Activated CD8-positive, alpha-beta memory T cell treated with anti-CD3 and anti-CD28 coated beads for 1 hour (primary cell): ENCODE data around the gene TNFSF4.
"Not testable (repeated sequence)": the region's sequence is repeated elsewhere in the genome, so short reads cannot be mapped to it uniquely, and the experiment has no call there.

ENCODE experiments used
- DNase-seq, 2 donors: peaks; one replicate each; pipeline ENCODE4 v3.0.0-alpha.2; 2020; ENCODE audit warnings: low read depth in 1 of 2; ENCODE audit errors: extremely low read depth in 1 of 2

The TNFSF4 gene

DNA sequence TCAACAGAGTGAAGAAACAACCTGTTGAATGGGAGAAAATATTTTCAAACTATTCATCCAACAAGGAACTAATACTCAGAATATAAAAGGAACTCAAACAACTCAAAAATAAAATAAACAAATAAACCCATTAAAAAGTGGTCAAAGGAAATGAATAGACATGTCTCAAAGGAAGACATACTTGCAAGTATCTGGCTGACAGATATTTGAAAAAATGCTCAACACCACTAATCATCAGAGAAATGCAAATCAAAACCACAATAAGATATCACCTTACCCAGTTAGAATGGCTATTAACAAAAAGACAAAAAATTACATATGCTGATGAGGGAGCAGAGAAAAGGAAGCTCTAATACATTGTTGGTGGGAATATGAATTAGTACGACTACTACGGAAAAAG lies 38.2 kb downstream of the TNFSF4 start:
- DNase-seq, result no peak

DNA sequence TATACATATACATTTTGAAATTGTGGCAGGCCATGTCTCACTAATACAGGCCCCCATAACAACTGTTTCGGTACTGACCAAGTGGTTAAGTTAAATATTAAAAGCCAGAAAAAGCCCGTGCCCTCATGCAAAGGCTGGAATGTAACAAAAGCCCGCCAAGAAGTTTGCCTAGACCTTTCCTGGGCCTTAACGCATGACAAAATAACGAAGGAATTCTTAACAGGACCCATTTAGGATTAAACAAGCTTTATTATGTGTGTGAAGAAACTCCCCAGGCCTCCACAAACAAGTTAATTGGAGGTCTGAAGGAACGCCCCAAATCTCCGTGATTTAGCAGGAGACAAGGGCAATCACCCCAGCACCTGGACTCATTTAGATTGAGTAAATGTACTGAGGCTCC lies 42.4 kb downstream of the TNFSF4 start:
- no peak for DNase-seq

DNA sequence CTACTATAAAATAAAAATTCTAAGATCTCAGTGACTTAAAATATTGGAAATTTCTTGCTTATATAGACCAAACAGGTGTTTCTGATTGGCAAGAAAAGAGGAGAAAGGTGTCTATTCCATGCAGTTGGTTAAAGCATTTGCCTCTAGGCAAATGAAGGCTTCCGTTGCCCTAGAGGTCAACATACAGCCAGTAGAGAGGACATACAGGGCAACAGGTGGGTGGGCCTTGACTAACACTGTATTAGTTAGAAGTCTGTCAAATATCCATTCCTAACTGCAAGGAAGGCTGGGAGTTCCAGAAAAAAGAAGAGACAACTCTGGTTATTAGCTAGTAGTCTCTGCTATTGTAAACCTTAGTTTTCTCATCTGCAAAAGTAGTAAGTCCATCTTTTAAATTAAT lies 43.0 kb downstream of the TNFSF4 start:
- DNase-seq, result no peak

DNA sequence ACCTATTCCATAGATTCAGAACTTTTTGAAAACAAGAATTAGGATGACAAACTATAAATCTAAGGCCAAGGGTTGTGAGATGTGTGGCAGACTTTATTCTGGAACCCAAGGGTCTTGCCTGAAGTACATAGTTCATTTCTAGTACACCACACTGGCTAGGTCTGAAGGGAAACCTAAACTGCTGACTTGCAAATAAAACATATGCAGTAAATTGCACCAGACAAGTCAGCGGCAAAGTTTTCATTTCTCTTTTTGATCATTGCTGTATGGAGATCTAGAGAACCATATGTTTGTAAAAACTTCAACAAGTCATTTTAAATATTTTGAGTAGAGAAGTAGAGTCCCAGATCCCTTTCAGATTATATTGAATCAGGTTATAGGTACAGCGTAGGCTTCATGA lies 43.9 kb downstream of the TNFSF4 start:
- DNase-seq, result no peak

DNA sequence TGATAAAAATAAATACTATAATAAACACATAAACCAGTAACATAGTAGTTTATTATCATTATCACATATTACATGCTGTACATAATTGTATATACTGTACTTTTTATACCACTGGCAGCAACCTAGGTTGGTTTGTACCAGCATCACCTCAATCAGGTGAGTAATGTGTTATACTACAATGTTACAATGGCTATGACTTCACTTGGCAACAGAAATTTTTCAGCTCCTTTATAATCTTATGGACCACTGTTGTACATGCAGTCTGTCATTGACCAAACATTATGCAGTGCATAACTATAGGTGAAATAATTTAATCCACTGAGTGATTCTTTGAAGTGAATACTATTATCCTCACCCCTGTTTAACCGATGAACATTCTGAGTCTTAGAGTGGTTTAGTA lies 44.5 kb downstream of the TNFSF4 start:
- DNase-seq, result no peak

DNA sequence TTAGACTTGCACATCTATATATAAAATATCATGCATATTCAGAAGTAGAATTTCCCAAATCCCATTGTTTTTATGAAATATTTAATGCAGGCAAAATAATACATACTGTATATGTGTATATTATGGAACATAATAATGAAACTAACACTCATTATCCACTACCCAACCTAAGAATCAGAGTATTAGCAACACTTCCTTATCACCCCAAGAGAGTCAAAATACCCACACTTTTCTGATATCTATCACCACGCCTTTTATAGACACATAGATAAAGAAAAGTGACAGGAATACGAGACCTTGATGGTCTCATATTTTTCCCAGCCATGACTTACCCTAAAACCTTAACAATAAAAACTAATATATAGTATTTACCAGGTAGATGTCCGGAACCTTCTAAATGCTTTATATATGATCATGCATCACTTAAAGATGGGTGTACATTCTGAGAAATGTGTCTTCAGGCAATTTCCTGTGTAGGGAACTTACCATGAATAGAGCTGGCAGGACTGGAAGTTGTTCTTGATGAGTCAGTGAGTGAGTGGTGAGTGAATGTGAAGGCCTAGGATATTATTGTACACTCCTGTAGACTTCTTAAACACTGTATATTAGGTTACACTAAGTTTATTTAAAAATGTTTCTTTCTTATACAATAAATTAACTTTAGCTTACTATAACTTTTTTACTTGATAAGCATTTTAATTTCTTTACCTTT lies 45.5 kb downstream of the TNFSF4 start:
- no peak for DNase-seq

DNA sequence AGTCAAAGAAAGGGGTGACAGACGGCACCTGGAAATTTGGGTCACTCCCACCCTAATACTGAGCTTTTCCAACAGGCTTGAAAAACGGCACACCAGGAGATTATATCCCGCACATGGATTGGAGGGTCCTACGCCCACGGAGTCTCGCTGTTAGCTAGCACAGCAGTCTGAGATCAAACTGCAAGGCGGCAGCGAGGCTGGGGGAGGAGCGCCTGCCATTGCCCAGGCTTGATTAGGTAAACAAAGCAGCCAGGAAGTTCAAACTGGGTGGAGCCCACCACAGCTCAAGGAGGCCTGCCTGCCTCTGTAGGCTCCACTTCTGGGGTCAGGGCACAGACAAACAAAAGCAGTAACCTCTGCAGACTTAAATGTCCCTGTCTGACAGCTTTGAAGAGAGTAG lies 53.2 kb downstream of the TNFSF4 start:
- DNase-seq, result not testable (repeated sequence)

DNA sequence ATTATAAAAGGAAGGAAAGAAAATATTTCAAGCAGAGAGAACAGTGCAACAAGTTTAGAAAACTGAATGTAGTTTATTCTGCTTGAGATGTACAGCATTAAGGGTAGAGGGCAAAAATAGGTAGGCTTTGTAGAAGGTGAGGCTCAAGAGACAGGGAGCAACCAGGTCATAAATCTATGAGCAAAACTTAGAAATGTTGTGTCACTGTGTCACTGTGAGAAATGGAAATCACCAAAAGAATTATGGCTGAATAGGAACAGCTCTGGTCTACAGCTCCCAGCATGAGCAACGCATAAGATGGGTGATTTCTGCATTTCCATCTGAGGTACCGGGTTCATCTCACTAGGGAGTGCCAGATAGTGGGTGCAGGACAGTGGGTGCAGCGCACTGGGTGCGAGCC lies 53.6 kb downstream of the TNFSF4 start:
- DNase-seq, result no peak

DNA sequence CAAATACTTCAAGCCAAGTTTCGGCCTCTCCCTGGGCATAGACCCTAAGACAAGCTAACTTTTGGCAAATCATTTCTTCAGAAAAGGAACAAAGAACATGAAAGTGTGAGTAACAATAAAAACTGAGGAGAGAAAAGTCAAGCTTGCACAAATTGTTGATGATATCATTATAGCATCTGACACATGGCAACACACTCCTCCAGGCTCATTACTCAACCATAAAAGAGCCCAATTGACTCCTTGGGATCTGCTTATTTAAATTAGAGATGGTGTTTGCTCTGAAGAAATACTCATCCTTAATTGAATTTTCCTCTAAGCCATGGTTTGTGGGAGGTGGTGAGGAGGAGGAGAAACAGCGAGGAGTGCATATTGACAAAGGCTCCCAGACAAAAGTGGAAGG lies 54.5 kb downstream of the TNFSF4 start:
- DNase-seq, result no peak

DNA sequence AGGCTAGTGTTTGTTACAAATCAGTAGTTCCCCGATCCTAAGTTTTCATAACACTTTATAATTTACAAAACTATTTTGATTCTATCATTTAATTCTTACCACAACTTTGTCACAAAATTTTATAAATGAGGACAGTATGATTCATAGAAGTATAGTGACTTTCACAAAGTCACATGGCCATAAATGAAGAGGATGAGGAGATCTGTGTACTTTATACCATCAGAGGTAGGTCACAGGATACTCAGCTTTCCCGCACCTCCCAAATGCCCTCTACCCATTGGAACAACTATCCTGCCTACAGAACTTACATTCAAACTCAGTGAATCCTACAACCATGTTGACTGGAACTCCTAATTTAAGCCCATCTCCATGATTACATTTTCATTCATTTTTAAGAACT lies 56.3 kb downstream of the TNFSF4 start:
- DNase-seq, result no peak

DNA sequence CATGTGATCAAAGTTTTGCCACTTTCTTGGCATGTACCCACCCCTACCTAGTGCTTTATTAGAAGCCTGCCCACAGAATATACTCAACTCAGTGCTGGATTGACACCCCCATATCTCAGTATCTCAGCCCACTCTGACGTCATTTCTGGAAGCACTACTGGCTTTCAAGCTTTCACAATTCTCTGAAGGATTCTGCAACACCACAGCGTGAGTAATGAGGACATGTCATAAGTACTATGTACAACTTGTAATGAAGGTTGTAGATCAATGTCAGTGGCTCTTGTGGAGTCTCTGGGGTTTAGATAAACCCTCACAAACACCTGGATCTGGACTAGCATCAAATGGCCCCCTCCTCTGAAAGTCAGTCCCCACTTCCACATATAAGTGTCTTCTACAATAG lies 57.2 kb downstream of the TNFSF4 start:
- no peak for DNase-seq

DNA sequence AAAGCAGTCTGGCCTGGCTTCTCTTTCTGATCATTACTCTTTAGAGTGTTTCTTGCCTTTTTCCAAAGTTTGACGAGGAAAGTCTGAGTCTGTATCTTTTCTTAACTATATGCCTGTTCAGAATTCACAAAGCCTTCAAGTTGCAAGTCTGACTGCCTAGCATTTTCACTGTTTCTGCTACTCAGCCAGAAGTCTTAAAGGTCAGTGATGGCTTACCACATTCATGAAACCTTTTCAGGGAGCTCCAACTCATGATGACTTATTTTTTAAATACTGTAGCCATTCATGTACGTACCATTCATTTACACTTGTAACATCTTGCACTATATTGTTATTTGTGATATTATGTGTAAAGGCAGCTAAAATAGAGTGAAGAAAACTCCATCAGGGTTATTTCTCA lies 58.2 kb downstream of the TNFSF4 start:
- no peak for DNase-seq

DNA sequence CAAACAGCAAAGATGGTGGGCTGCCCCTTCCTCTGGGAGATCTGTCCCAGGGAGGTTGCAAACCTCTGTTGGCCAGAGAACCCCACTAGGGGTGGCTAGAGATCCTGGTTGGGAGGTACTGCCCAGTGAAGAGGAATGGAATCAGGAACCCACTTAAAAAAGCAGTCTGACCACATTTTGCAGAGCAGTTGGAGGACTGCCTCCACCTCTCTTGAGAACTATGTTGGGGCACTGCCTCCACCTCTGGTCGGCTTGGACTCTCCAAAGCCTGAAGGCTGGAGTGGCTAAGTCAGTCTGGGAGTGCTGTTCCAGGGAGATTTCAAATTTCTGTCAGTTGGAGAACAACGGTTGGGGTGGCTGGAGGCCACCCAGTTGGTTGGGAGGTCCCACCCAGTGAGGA lies 58.6 kb downstream of the TNFSF4 start:
- DNase-seq, result no peak

DNA sequence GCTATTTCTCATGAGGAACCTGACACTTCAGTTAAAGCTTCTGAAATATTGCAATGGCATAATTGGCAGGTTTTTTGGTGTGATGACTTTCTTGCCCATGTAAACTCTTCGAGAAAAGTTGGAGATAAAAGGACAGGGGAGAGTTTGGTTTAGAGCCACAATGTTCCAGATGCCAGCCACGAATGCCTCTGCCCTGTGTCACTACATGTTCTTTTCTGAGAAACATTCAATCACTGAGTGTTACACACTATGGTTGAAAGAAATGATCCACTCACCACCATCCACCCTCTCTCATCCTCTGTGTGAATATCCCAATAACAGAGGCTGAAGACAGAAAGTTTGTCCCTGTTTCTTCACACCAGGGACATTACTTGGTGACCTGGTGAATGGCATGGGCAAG lies 66.4 kb downstream of the TNFSF4 start:
- DNase-seq, result no peak

DNA sequence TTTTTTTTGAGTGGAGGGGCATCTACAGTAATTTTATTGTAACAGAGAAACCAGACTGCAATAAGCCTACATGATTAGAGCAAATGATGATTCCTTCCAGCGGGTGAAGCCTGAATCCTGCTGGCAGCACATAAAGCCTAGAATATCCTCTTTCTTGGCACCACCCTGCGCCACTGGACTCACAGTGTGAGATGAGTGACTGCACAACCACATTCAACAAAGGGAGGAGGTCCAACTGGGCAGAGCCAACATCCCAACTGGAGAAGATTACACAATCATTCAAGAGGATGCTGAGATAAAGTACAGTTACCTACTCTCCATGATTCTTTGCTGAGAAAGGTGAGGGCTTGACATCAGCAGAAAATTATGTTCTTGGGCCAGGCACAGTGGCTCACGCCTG lies 67.4 kb downstream of the TNFSF4 start:
- no peak for DNase-seq

DNA sequence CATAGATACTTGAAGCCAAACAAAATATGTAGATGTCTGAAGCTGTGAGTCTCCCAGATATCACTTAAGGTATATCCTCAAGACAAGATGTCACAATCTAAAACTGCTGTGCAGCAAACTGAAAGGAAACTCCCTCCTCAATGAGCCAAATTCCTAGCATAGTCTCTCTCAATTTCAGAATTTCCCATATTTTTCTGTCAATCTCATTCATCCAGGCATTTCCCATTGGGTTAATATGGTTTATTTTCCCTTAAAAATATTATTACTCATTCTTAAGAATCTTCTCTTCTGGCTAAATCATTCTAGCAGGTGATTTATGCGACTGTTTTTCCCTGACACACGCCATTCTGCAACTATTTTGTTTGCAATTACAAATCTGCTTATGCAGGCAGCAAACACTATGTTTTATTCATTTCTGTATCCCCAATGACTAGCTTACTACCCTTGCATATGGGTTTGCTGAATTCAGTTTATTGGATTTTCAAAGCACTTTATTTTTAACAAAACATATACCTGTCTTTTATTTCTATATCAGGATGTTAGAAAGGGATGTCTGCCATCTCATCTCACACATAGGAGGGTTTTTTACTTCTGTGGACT lies 69.9 kb downstream of the TNFSF4 start:
- DNase-seq, result no peak

DNA sequence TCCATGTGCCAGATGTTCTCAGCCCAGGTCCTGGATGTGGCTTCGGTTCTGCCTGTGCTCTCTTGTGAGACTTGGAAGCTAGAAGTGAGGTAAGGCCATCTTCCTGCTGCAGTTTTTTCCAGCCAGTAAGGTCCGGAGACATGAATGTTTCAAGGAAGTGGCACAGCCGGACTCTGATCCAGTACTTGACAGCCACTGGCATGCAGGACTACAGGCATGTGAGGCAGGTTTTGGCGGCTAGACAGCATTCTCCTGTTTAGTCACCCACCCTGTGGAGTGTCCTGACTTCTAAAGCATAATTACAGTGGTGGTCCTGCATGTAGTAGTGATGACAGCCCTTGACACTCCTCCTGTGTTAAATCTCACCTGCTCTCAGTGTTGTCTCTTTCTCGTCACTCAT lies 72.3 kb downstream of the TNFSF4 start:
- no peak for DNase-seq

DNA sequence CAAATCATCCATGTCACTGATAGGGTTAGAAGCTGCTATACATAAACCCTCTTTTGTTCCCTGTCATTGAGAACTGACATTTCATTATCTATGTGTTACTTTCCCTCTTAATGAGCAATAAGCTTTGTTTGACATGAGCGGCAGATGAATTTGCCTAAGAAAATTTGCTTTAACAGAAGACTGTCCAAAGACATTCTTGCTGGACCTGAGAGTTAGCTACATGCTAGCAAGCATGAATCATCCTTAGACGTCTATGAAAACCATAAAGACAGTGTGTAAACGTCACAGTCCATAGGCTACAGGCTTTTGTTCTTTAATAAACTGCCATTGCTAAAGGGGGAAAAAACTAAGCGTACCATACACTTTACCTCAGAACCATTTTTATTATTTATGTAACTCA lies 73.1 kb downstream of the TNFSF4 start:
- no peak for DNase-seq
